Measurements from ENCODE around the gene CCDC198.

GRCh38 chr14:57512220-57512619, 18.6 kb upstream of the CCDC198 start:
- TF ChIP-seq POLR2A (IDR thresholded peaks at IDR 0.05) (no peak), EP300 (IDR thresholded peaks at IDR 0.05) (no peak), CTCF (IDR thresholded peaks at IDR 0.05) (no peak)
